GM12872 (cell line): ENCODE data around the gene THADA.

Experiments
- TF ChIP-seq, protein P1 (sequence below): IDR thresholded peaks from 3 replicates; pipeline ENCODE4 v1.5.1; 2011; ENCODE audit warnings: low read depth, mild to moderate bottlenecking, low read length, moderate library complexity; ENCODE audit not compliant: insufficient read depth

The THADA gene

GRCh38 chr2:43332653-43333052, 263.2 kb downstream of the THADA start:
- TF ChIP-seq, protein P1, sequence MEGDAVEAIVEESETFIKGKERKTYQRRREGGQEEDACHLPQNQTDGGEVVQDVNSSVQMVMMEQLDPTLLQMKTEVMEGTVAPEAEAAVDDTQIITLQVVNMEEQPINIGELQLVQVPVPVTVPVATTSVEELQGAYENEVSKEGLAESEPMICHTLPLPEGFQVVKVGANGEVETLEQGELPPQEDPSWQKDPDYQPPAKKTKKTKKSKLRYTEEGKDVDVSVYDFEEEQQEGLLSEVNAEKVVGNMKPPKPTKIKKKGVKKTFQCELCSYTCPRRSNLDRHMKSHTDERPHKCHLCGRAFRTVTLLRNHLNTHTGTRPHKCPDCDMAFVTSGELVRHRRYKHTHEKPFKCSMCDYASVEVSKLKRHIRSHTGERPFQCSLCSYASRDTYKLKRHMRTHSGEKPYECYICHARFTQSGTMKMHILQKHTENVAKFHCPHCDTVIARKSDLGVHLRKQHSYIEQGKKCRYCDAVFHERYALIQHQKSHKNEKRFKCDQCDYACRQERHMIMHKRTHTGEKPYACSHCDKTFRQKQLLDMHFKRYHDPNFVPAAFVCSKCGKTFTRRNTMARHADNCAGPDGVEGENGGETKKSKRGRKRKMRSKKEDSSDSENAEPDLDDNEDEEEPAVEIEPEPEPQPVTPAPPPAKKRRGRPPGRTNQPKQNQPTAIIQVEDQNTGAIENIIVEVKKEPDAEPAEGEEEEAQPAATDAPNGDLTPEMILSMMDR = no peak

GRCh38 chr2:43331422-43331821, 264.4 kb downstream of the THADA start:
- TF ChIP-seq, protein P1 = no peak

- TF ChIP-seq, protein P1 = no peak
Measured at GRCh38 chr2:43329637-43330036, 266.2 kb downstream of the THADA start.

DNA sequence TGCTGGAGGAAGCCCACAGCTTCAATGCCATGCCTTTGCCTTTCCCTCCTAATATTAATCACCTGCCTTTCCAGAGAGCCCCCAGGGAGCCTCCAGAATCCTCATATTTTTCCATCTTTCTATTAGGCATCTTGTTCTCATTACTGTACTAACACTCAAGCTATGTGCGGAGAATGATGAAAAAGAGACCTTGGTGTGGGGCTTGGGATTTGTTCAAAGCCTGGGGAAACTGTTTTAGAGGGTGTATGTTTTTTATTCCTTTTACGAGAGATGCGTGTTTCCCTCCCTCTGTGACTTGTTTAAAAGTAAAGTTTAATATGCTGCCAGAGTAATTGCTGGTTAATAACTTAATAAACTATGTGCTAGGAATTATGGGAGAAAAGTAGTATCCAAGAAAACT, 267.0 kb downstream of the THADA start:
- TF ChIP-seq, protein P1 = no peak

DNA sequence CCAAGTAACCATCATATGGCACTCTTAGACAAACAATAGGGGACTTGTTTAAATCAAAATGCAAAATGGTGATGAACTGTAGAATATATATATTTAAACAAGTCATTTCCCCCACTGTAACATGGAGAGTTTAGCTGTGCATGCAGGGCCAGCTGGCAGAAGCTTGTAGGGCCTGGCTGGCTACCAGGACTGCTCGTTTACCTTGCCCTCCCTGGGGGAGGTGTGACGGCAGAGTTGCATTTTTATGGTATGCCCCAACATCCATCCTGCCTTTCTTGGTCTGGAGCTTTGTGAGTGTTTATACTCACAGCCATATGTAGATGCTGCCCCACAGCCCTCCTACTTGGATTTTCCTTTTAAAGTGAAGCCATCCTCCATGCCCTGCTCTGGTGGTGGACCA, 267.7 kb downstream of the THADA start:
- TF ChIP-seq, protein P1 = no peak

GRCh38 chr2:43327119-43327518, 268.7 kb downstream of the THADA start:
- TF ChIP-seq, protein P1 = no peak

DNA sequence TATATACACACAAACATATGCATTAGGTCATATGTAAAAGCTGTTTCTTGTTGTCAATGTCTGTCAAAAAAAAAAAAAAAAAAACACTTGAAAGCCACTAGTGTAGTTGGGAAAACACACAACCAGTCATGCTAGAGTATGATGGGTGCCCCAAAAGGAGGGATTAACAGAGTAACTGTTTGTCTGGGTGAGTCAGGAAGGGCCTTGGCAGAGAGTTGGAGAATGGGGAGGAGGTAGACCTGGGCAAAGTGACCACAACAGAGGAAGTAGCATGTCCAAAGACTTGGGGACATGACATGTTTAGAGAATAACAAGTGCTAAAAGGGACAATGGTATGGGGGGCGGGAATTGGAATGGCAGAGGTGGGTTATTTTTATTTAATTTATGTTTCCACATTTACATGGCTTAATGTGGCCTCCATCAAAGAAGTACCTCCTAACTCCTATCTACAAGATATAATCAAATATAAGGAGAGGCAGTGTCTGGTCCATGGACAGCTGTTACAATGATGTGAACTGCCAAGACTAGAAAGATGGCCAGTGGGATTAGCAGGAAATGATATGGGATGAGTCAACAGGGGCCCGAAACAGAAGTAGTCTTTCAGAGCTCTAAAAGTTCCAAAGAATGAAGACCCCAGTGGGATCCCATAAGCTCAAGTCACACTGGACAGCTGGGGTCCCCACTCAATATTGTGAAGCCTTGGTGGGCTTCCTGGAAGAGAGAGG, 269.6 kb downstream of the THADA start:
- TF ChIP-seq, protein P1 = no peak
